H54 (cell line): ENCODE results near the gene KSR2.

Source experiments
- DNase-seq: peaks from one replicate; pipeline ENCODE4 v3.0.0; 2011; ENCODE audit warnings: low spot score, mixed read lengths; ENCODE audit not compliant: insufficient read length
- FAIRE-seq: peaks from 3 replicates; lab custom pipeline; 2011; peaks lifted over from hg19 to GRCh38; lab: Jason Lieb, UNC
- POLR2A ChIP-seq: IDR thresholded peaks from 2 replicates; pipeline ENCODE4 v1.6.1; 2011; ENCODE audit warnings: low read depth, mild to moderate bottlenecking, low read length

Gene KSR2

GRCh38 chr12:117421068-117421752 lies 547.6 kb downstream of the KSR2 start:
- no peak for TF ChIP-seq POLR2A
- DNase-seq (no peak), FAIRE-seq (no peak)

GRCh38 chr12:117417004-117417403 lies 551.8 kb downstream of the KSR2 start:
- DNase-seq (no peak), FAIRE-seq (no peak)
- no peak for TF ChIP-seq POLR2A

- DNase-seq, result no peak
- no peak for FAIRE-seq
- no peak for TF ChIP-seq POLR2A
Measured at GRCh38 chr12:117412465-117413188, 556.2 kb downstream of the KSR2 start.

GRCh38 chr12:117409286-117409685 lies 559.5 kb downstream of the KSR2 start:
- DNase-seq (no peak), FAIRE-seq (no peak)
- TF ChIP-seq POLR2A, result no peak

- FAIRE-seq (no peak), DNase-seq (peak; percentile 18)
- TF ChIP-seq POLR2A, result no peak
Measured at GRCh38 chr12:117408161-117408791, 560.5 kb downstream of the KSR2 start.

- FAIRE-seq (no peak), DNase-seq (no peak)
- TF ChIP-seq POLR2A, result no peak
Measured at GRCh38 chr12:117404940-117405339, 563.9 kb downstream of the KSR2 start.

GRCh38 chr12:117404203-117404853 lies 564.5 kb downstream of the KSR2 start:
- TF ChIP-seq POLR2A, result no peak
- DNase-seq (no peak), FAIRE-seq (no peak)

- FAIRE-seq (no peak), DNase-seq (no peak)
- TF ChIP-seq POLR2A, result no peak
Measured at GRCh38 chr12:117403586-117404139, 565.1 kb downstream of the KSR2 start.
